HepG2 (cell line): Measurements from ENCODE around the gene ZMIZ1. TPM values are rescaled to one million over a fixed set of nuclear protein-coding genes. Genes with fewer than 3 reads are reported as not detected.

Experiments used
- ATAC-seq: fragments of 200-7000 bp; cut with Tn5 transposase; 3 replicates; pipeline ENCODE4 v1.9.1; 2020; ENCODE audit warnings: mild to moderate bottlenecking, moderate library complexity
- BruUV-seq: library from RNA; stranded (reverse); fragments of 400-500 nt; replicated peaks from 2 replicates; lab custom pipeline; 2021; lab: Mats Ljungman, UMichigan
- CTCF ChIA-PET: fragments of 300-600 bp; formaldehyde crosslinking; extraction: SDS; loops from one replicate; lab custom pipeline; 2021; ENCODE audit warnings: low total read pairs, inconsistent platforms, low intra/inter-chr PET ratio; lab: Yijun Ruan, JAX
- POLR2A ChIA-PET: fragments of 350-600 bp; sonication (Branson Sonifier 250); formaldehyde crosslinking; loops from one replicate; lab custom pipeline; 2020; ENCODE audit warnings: antibody characterized with exemption, inconsistent platforms; lab: Yijun Ruan, JAX
- DNase-seq: peaks from one replicate; pipeline ENCODE4 v3.0.0-alpha.2; 2015; ENCODE audit warnings: low spot score
- FAIRE-seq: peaks from 3 replicates; lab custom pipeline; 2011; peaks lifted over from hg19 to GRCh38; lab: Jason Lieb, UNC
- H2AFZ ChIP-seq: one replicate; pipeline ENCODE4 v1.6.1; 2011; ENCODE audit warnings: low read length, inconsistent platforms
- H3K27ac ChIP-seq: fragments of 300-600 bp; 3 replicates; pipeline ENCODE4 v1.8.0; 2011; ENCODE audit warnings: mixed run types, mild to moderate bottlenecking, mixed read lengths, low read length, inconsistent platforms; ENCODE audit not compliant: insufficient read depth; ENCODE audit errors: extremely low read length
- H3K27me3 ChIP-seq, 2 experiments: fragments of 200-600 bp in 1 of 2; 2 replicates in 1 of 2; 3 replicates in 1 of 2; pipeline versions ENCODE4 v1.6.0 to v1.8.0; 2011; ENCODE audit warnings: low read length in 2 of 2, mild to moderate bottlenecking in 2 of 2, moderate library complexity in 2 of 2, inconsistent platforms in 1 of 2; ENCODE audit not compliant: insufficient read depth in 2 of 2, control insufficient read depth in 1 of 2
- H3K36me3 ChIP-seq, 2 experiments: fragments of 200-600 bp in 1 of 2; replicated peaks in 1 of 2; 2 replicates in 1 of 2; 3 replicates in 1 of 2; pipeline versions ENCODE4 v1.5.1 to v1.8.0; 2011; ENCODE audit warnings: low read length in 2 of 2, inconsistent platforms in 1 of 2; ENCODE audit not compliant: insufficient read depth in 2 of 2, control insufficient read depth in 1 of 2
- H3K4me1 ChIP-seq: 2 replicates; pipeline ENCODE4 v1.5.1; 2012; ENCODE audit warnings: low read length, inconsistent platforms; ENCODE audit not compliant: insufficient read depth
- H3K4me2 ChIP-seq: 2 replicates; pipeline ENCODE4 v1.6.0; 2011; ENCODE audit warnings: low read depth, low read length, inconsistent platforms
- H3K4me3 ChIP-seq, 3 experiments: fragments of 200-600 bp in 1 of 3; sonication (generic), shearing (Covaris generic) in 1 of 3; replicated peaks in 1 of 3; 2 replicates each; pipeline ENCODE4 v1.5.1; 2011 to 2016; ENCODE audit warnings: low read length in 3 of 3, inconsistent platforms in 2 of 3, low read depth in 2 of 3, mild to moderate bottlenecking in 2 of 3, control low read depth in 1 of 3, mixed read lengths in 1 of 3; ENCODE audit not compliant: insufficient read depth in 1 of 3
- H3K79me2 ChIP-seq: one replicate; pipeline ENCODE4 v1.6.1; 2011; ENCODE audit warnings: low read length, inconsistent platforms; ENCODE audit not compliant: insufficient read depth
- H3K9ac ChIP-seq: 2 replicates; pipeline ENCODE4 v1.6.0; 2011; ENCODE audit warnings: mild to moderate bottlenecking, low read depth, low read length, inconsistent platforms; ENCODE audit not compliant: insufficient read depth
- H3K9me3 ChIP-seq: 2 replicates; pipeline ENCODE4 v1.5.1; 2012; ENCODE audit warnings: mild to moderate bottlenecking, low read length
- H4K20me1 ChIP-seq: 2 replicates; pipeline ENCODE4 v1.6.0; 2011; ENCODE audit warnings: inconsistent platforms, mild to moderate bottlenecking, low read length, moderate library complexity; ENCODE audit not compliant: insufficient read depth
- FOXM1 ChIP-seq: sonication (generic); formaldehyde crosslinking; IDR thresholded peaks from 2 replicates; pipeline ENCODE4 v1.5.0; 2020; ENCODE audit warnings: missing genetic modification reagents
- HNRNPH1 ChIP-seq: fragments of 200-400 bp; formaldehyde crosslinking; optimal IDR thresholded peaks from 2 replicates; pipeline ENCODE3; 2017; ENCODE audit warnings: mild to moderate bottlenecking, low read depth, low read length
- HNRNPK ChIP-seq: fragments of 200-400 bp; formaldehyde crosslinking; IDR thresholded peaks from 2 replicates; pipeline ENCODE4 v1.6.1; 2018; ENCODE audit warnings: low read length, low read depth, moderate library complexity, mild to moderate bottlenecking; ENCODE audit not compliant: poor library complexity, severe bottlenecking
- MED1 ChIP-seq: sonication (generic); formaldehyde crosslinking; IDR thresholded peaks from 2 replicates; pipeline ENCODE4 v1.4.0; 2020; ENCODE audit warnings: missing genetic modification reagents
- MIER3 ChIP-seq: IDR thresholded peaks from 2 replicates; pipeline ENCODE4 v1.6.1; 2016; ENCODE audit warnings: missing compliant biosample characterization, borderline replicate concordance
- MYNN ChIP-seq: sonication (generic); formaldehyde crosslinking; IDR thresholded peaks from 2 replicates; pipeline ENCODE4 v1.4.0; 2020; ENCODE audit warnings: mild to moderate bottlenecking, low read depth, missing genetic modification reagents
- SMAD9 ChIP-seq: sonication (generic); formaldehyde crosslinking; IDR thresholded peaks from 2 replicates; pipeline ENCODE4 v1.5.1; 2020; ENCODE audit warnings: mild to moderate bottlenecking, missing genetic modification reagents
- ZKSCAN5 ChIP-seq: sonication (generic); formaldehyde crosslinking; IDR thresholded peaks from 2 replicates; pipeline ENCODE4 v1.5.1; 2020; ENCODE audit warnings: mild to moderate bottlenecking, missing genetic modification reagents
- ZNF367 ChIP-seq: sonication (generic); formaldehyde crosslinking; IDR thresholded peaks from 2 replicates; pipeline ENCODE4 v1.4.0; 2020; ENCODE audit warnings: missing genetic modification reagents, borderline replicate concordance
- ZNF614 ChIP-seq: IDR thresholded peaks from 2 replicates; pipeline ENCODE4 v1.6.1; 2018; ENCODE audit warnings: missing biosample characterization, missing genetic modification reagents, inconsistent platforms, borderline replicate concordance
- whole genome bisulfite sequencing: methylation state at CpG from one replicate; pipeline ENCODE4 v1.1.6; 2017; ENCODE audit warnings: low lambda C conversion rate; 5-methylcytosine and 5-hydroxymethylcytosine counted together
- in situ Hi-C: cut with HindIII; loops from 2 replicates; pipeline ENCODE4 v1.10.0; 2017; ENCODE audit warnings: low pct_unique_long_range_greater_than_20kb; ENCODE audit not compliant: extremely low pct_ligation_motif_present
- intact Hi-C: fragments of 100-400 bp; cut with micrococcal nuclease; formaldehyde crosslinking; loops from one replicate; pipeline ENCODE4 v1.10.0; 2022; ENCODE audit not compliant: unreplicated experiment
- polyA plus RNA-seq, 8 experiments: library from polyadenylated mRNA; depleted of rRNA in 3 of 8; stranded (reverse) in 7 of 8; unstranded in 1 of 8; fragments of >200 nt; fragmentation: Illumina TruSeq in 4 of 8; extraction: Trizol in 4 of 8; gene quantifications; 2 replicates each; pipeline versions ENCODE4 v1.2.1 to v1.2.3, GENCODE V29; 2011 to 2016; ENCODE audit warnings: low read depth in 4 of 8, missing spikeins in 1 of 8, mixed read lengths in 1 of 8; ENCODE audit not compliant: insufficient read depth in 1 of 8
- total RNA-seq, 5 experiments: library from RNA; depleted of rRNA; stranded (reverse); fragments of >200 nt; fragmentation: Illumina TruSeq; extraction: Trizol; gene quantifications; 2 replicates each; pipeline ENCODE4 v1.2.3, GENCODE V29; 2016; ENCODE audit warnings: low read depth in 1 of 5
- TF ChIP-seq, protein P1 (sequence below), 2 experiments: fragments of 450-650 bp in 1 of 2; sonication (generic) in 1 of 2; formaldehyde crosslinking; IDR thresholded peaks; 2 replicates each; pipeline versions ENCODE4 v1.5.0 to v1.8.0; 2020 to 2022; ENCODE audit warnings: mild to moderate bottlenecking in 1 of 2, missing genetic modification reagents in 1 of 2

Gene ZMIZ1
- total and polyA plus RNA-seq, 2 of the 13 experiments (the other 11 are each of a cell fraction or from before 2014, with no cell fraction given) = 5.3 to 10.2 TPM

DNA sequence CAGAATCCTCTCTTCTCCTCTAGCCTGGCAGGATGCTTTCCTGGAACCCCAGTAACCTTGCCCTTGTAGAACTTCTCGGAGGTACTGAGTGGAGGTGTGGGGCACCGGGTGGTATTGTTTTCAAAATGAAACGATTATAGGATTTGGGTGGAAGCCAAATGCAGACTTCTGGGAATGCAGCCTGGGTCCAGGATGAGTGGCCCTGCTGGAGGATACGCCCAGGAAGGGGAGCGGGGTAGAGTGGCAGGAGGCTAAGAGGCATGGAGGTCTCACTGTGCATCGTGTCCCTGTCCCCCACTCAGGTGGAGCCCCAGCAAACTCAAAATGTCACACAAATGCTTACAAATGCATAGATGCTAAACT lies 169.4 kb downstream of the ZMIZ1 start (continued):
- TF ChIP-seq ZNF367 (CRISPR knock-in tag) (no peak), MIER3 (CRISPR knock-in tag) (no peak), MED1 (CRISPR knock-in tag) (no peak), SMAD9 (CRISPR knock-in tag) (no peak), HNRNPK (no peak), ZNF614 (CRISPR knock-in tag) (no peak)
- TF ChIP-seq, all 625 proteins: peak for 0

DNA sequence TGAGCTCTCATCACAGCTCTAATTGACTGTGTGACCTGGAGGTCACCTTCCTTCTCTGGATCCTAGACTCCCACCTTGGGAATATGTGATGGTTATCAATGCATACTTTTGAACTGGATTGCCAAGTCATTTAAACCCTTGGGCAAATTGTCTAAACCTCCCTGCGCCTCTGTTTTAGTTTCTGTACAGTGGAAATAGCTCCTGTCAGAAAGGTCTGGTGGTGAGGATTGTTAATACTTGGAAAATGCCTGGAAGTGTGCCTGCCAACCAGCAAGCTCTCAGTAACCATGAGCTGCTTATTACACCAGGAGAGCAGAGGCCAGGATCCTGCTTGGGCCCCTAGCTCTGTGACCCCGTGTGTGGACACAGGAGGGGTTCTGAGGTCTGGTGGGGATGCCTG lies 169.8 kb downstream of the ZMIZ1 start:
- ChIA-PET POLR2A (no interaction called here), CTCF (no interaction called here)
- intact Hi-C loops (no loop called here), in situ Hi-C loops (no loop called here)
- FAIRE-seq (no peak), ATAC-seq (no peak), DNase-seq (no peak)
- BruUV-seq = no TSS peak
- H2AFZ ChIP-seq = no peak overlapping the region
- H3K4me3 ChIP-seq = no peak overlapping the region
- H3K9ac ChIP-seq = no peak overlapping the region
- no peaks in the 10 kb centered on the region for H3K9me3 ChIP-seq
- H3K36me3 ChIP-seq = peaks cover 25 to 65% of the 10 kb centered on the region in 2 experiments
- no peak for TF ChIP-seq FOXM1 (CRISPR knock-in tag)
- TF ChIP-seq, protein P1, sequence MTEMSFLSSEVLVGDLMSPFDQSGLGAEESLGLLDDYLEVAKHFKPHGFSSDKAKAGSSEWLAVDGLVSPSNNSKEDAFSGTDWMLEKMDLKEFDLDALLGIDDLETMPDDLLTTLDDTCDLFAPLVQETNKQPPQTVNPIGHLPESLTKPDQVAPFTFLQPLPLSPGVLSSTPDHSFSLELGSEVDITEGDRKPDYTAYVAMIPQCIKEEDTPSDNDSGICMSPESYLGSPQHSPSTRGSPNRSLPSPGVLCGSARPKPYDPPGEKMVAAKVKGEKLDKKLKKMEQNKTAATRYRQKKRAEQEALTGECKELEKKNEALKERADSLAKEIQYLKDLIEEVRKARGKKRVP (CRISPR knock-in tag; IDR thresholded peaks at IDR 0.05) = no peak
- TF ChIP-seq ZKSCAN5 (CRISPR knock-in tag) = no peak
- TF ChIP-seq HNRNPH1 = no peak
- no peak for TF ChIP-seq MYNN (CRISPR knock-in tag)
- 90% methylated on average over 2 of the region's 2 CpGs for WGBS
- H4K20me1 ChIP-seq = peaks cover 10% of the 10 kb centered on the region; the same call in 1 of the 2 replicates
- H3K27ac ChIP-seq = no peak overlapping the region
- H3K4me1 ChIP-seq = no peaks in the 10 kb centered on the region
- H3K4me2 ChIP-seq = no peak overlapping the region
- H3K79me2 ChIP-seq = no peaks in the 10 kb centered on the region
- no peaks in the 10 kb centered on the region for H3K27me3 ChIP-seq
